Liver (tissue), 9 donors: Measurements from ENCODE around the gene ARPC5. TPM values are rescaled to one million over a fixed set of nuclear protein-coding genes. Genes with fewer than 3 reads are reported as not detected.

Source experiments
- DNase-seq: peaks from one replicate; pipeline ENCODE4 v3.0.0-alpha.2; 2017; ENCODE audit warnings: low spot score
- H3K27ac ChIP-seq, 2 donors: one replicate each; pipeline ENCODE4 v1.7.0; 2013; ENCODE audit warnings: inconsistent platforms in 2 of 2, low read length in 2 of 2, control low read depth in 1 of 2, low read depth in 1 of 2, mild to moderate bottlenecking in 1 of 2
- H3K27me3 ChIP-seq, 4 donors: one replicate each; pipeline versions ENCODE4 v1.6.1 to v1.7.0; 2013; ENCODE audit warnings: low read length in 3 of 4, inconsistent platforms in 1 of 4, mild to moderate bottlenecking in 1 of 4, moderate library complexity in 1 of 4; ENCODE audit not compliant: control insufficient read depth in 4 of 4, insufficient read depth in 4 of 4
- H3K36me3 ChIP-seq, 4 donors: one replicate each; pipeline versions ENCODE4 v1.6.1 to v1.7.0; 2013; ENCODE audit warnings: low read length in 3 of 4, mild to moderate bottlenecking in 3 of 4, low read depth in 1 of 4, moderate library complexity in 1 of 4; ENCODE audit not compliant: control insufficient read depth in 4 of 4, insufficient read depth in 3 of 4
- H3K4me1 ChIP-seq, 4 donors: one replicate each; pipeline versions ENCODE4 v1.6.1 to v1.7.0; 2013; ENCODE audit warnings: low read length in 3 of 4, mild to moderate bottlenecking in 3 of 4, moderate library complexity in 1 of 4; ENCODE audit not compliant: control insufficient read depth in 4 of 4, insufficient read depth in 4 of 4
- H3K4me3 ChIP-seq, 3 donors: one replicate each; pipeline versions ENCODE4 v1.6.1 to v1.7.0; 2013; ENCODE audit warnings: low read length in 3 of 3, control low read depth in 1 of 3, low read depth in 1 of 3, mild to moderate bottlenecking in 1 of 3
- H3K9ac ChIP-seq, 2 donors: one replicate each; pipeline ENCODE4 v1.7.0; 2013; ENCODE audit warnings: low read length in 2 of 2, mild to moderate bottlenecking in 2 of 2, moderate library complexity in 2 of 2, control low read depth in 1 of 2, low read depth in 1 of 2
- H3K9me3 ChIP-seq, 4 donors: one replicate each; pipeline versions ENCODE4 v1.6.1 to v1.7.0; 2013; ENCODE audit warnings: low read length in 3 of 4; ENCODE audit not compliant: control insufficient read depth in 4 of 4
- EGR1 ChIP-seq, 2 donors: IDR thresholded peaks; 2 replicates each; pipeline ENCODE4 v1.6.1; 2016 to 2018; ENCODE audit warnings: antibody characterized with exemption in 2 of 2, low read depth in 2 of 2
- FOXA2 ChIP-seq: IDR thresholded peaks from 2 replicates; pipeline ENCODE4 v1.6.1; 2016; ENCODE audit warnings: antibody characterized with exemption
- GABPA ChIP-seq, 2 donors: IDR thresholded peaks in 1 of 2; conservative IDR thresholded peaks in 1 of 2; 2 replicates each; pipeline ENCODE4 v1.6.1; 2016; ENCODE audit warnings: antibody characterized with exemption in 2 of 2, mild to moderate bottlenecking in 1 of 2, moderate library complexity in 1 of 2
- HNF4A ChIP-seq, 2 donors: conservative IDR thresholded peaks; 2 replicates each; pipeline ENCODE4 v1.6.1; 2016; ENCODE audit warnings: antibody characterized with exemption in 2 of 2, mild to moderate bottlenecking in 2 of 2
- HNF4G ChIP-seq: IDR thresholded peaks from 2 replicates; pipeline ENCODE4 v1.6.1; 2016; ENCODE audit warnings: antibody characterized with exemption
- JUND ChIP-seq, 2 donors: IDR thresholded peaks; 2 replicates each; pipeline ENCODE4 v1.6.1; 2016; ENCODE audit warnings: antibody characterized with exemption in 2 of 2
- MAX ChIP-seq: IDR thresholded peaks from 2 replicates; pipeline ENCODE4 v1.6.1; 2016; ENCODE audit warnings: antibody characterized with exemption
- NR2F2 ChIP-seq: IDR thresholded peaks from 2 replicates; pipeline ENCODE4 v1.6.1; 2016; ENCODE audit warnings: antibody characterized with exemption
- RAD21 ChIP-seq, 2 donors: IDR thresholded peaks; 2 replicates each; pipeline ENCODE4 v1.6.1; 2016; ENCODE audit warnings: antibody characterized with exemption in 2 of 2, mild to moderate bottlenecking in 2 of 2
- SP1 ChIP-seq: IDR thresholded peaks from 2 replicates; pipeline ENCODE4 v1.6.1; 2018; ENCODE audit warnings: antibody characterized with exemption, mild to moderate bottlenecking
- TAF1 ChIP-seq: conservative IDR thresholded peaks from 2 replicates; pipeline ENCODE4 v1.6.1; 2016; ENCODE audit warnings: antibody characterized with exemption, mild to moderate bottlenecking
- YY1 ChIP-seq: IDR thresholded peaks from 2 replicates; pipeline ENCODE4 v1.6.1; 2016; ENCODE audit warnings: antibody characterized with exemption, mild to moderate bottlenecking
- WGBS: extraction: QIAGEN DNeasy Blood & Tissue Kit; methylation state at CpG from one replicate; pipeline ENCODE4 v1.1.7; 2013; 5-methylcytosine and 5-hydroxymethylcytosine counted together
- polyA plus RNA-seq, 2 donors: library from polyadenylated mRNA; stranded (reverse) in 1 of 2; unstranded in 1 of 2; fragments of 200-250 nt in 1 of 2; fragments of >200 nt in 1 of 2; fragmentation: Nextera tagmentation in 1 of 2; extraction: Ambion mirVana in 1 of 2; gene quantifications; one replicate each; pipeline versions ENCODE4 v1.2.1 to v1.2.3, GENCODE V29; 2013 to 2015
- total RNA-seq, 2 donors: library from RNA; depleted of rRNA; stranded (reverse); fragments of >200 nt; gene quantifications; one replicate each; pipeline ENCODE4 v1.2.3, GENCODE V29; 2014
- TF ChIP-seq, protein P1 (sequence below): fragments of 150-350 bp; IDR thresholded peaks from 2 replicates; pipeline ENCODE4 v1.5.1; 2017; ENCODE audit warnings: improper control_type of control experiment, low read depth, low read length; ENCODE audit not compliant: missing input control
- TF ChIP-seq, protein P2 (sequence below): IDR thresholded peaks from 2 replicates; pipeline ENCODE4 v1.6.1; 2016; ENCODE audit warnings: antibody characterized with exemption
- TF ChIP-seq, protein P3 (sequence below): IDR thresholded peaks from 2 replicates; pipeline ENCODE4 v1.6.1; 2016; ENCODE audit warnings: antibody characterized with exemption, mild to moderate bottlenecking
- TF ChIP-seq, protein P4 (sequence below): IDR thresholded peaks from 2 replicates; pipeline ENCODE4 v1.6.1; 2016; ENCODE audit warnings: antibody characterized with exemption
- donor health status: healthy.
- donor health status: healthy.
- donor health status: healthy.
- donor health status: healthy.
- donor health status: healthy.

Gene ARPC5
- total and polyA plus RNA-seq, 4 donors: 34.9 to 67.0 (median 54.3) TPM

DNA sequence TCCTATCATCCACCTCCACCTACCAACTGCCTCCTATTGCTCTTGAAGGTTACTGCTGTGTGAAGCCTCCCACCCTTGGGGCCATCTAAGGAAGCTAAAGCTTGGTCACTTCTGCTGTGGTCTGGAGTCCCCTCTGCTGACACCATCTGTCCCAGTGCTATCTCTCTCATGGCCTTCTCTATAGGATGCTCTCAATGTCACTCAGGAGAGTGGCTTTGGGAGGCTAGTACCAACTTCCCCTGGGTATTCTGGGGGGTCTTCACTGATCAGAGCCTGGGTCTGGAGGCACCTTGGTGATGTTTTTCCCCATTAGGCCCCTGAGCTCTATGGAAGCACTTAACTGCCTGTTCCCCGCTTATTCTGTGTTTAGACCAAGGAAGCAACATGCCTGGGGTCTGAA lies 33.1 kb downstream of the ARPC5 start:
- no peak overlapping the region for H3K4me3 ChIP-seq
- H3K36me3 ChIP-seq: no peaks in the 10 kb centered on the region
- H3K9ac ChIP-seq: no peak overlapping the region
- peaks cover 0 to 7% (median 1%) of the 10 kb centered on the region in 4 donors for H3K4me1 ChIP-seq
- H3K27ac ChIP-seq: no peak overlapping the region
- 98% methylated on average over 1 of the region's 1 CpG for WGBS
- DNase-seq: no peak
- H3K9me3 ChIP-seq: no peaks in the 10 kb centered on the region
- no peaks in the 10 kb centered on the region for H3K27me3 ChIP-seq
- TF ChIP-seq SP1 (no peak), NR2F2 (no peak), JUND (IDR thresholded peaks at IDR 0.05) (no peak), FOXA2 (no peak), YY1 (no peak), HNF4A (conservative IDR thresholded peaks at IDR 0.05) (no peak), GABPA (IDR thresholded peaks at IDR 0.05 in 1 of 2, conservative IDR thresholded peaks at IDR 0.05 in 1 of 2) (no peak), MAX (no peak), HNF4G (no peak), EGR1 (IDR thresholded peaks at IDR 0.05; ENCODE audit: low read depth in 2 of 2) (no peak), TAF1 (no peak), RAD21 (IDR thresholded peaks at IDR 0.05) (no peak)
- TF ChIP-seq, protein P1, sequence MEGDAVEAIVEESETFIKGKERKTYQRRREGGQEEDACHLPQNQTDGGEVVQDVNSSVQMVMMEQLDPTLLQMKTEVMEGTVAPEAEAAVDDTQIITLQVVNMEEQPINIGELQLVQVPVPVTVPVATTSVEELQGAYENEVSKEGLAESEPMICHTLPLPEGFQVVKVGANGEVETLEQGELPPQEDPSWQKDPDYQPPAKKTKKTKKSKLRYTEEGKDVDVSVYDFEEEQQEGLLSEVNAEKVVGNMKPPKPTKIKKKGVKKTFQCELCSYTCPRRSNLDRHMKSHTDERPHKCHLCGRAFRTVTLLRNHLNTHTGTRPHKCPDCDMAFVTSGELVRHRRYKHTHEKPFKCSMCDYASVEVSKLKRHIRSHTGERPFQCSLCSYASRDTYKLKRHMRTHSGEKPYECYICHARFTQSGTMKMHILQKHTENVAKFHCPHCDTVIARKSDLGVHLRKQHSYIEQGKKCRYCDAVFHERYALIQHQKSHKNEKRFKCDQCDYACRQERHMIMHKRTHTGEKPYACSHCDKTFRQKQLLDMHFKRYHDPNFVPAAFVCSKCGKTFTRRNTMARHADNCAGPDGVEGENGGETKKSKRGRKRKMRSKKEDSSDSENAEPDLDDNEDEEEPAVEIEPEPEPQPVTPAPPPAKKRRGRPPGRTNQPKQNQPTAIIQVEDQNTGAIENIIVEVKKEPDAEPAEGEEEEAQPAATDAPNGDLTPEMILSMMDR: no peak
- TF ChIP-seq, protein P2, sequence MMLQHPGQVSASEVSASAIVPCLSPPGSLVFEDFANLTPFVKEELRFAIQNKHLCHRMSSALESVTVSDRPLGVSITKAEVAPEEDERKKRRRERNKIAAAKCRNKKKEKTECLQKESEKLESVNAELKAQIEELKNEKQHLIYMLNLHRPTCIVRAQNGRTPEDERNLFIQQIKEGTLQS: no peak
- TF ChIP-seq, protein P3, sequence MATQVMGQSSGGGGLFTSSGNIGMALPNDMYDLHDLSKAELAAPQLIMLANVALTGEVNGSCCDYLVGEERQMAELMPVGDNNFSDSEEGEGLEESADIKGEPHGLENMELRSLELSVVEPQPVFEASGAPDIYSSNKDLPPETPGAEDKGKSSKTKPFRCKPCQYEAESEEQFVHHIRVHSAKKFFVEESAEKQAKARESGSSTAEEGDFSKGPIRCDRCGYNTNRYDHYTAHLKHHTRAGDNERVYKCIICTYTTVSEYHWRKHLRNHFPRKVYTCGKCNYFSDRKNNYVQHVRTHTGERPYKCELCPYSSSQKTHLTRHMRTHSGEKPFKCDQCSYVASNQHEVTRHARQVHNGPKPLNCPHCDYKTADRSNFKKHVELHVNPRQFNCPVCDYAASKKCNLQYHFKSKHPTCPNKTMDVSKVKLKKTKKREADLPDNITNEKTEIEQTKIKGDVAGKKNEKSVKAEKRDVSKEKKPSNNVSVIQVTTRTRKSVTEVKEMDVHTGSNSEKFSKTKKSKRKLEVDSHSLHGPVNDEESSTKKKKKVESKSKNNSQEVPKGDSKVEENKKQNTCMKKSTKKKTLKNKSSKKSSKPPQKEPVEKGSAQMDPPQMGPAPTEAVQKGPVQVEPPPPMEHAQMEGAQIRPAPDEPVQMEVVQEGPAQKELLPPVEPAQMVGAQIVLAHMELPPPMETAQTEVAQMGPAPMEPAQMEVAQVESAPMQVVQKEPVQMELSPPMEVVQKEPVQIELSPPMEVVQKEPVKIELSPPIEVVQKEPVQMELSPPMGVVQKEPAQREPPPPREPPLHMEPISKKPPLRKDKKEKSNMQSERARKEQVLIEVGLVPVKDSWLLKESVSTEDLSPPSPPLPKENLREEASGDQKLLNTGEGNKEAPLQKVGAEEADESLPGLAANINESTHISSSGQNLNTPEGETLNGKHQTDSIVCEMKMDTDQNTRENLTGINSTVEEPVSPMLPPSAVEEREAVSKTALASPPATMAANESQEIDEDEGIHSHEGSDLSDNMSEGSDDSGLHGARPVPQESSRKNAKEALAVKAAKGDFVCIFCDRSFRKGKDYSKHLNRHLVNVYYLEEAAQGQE: no peak
- TF ChIP-seq, protein P4, sequence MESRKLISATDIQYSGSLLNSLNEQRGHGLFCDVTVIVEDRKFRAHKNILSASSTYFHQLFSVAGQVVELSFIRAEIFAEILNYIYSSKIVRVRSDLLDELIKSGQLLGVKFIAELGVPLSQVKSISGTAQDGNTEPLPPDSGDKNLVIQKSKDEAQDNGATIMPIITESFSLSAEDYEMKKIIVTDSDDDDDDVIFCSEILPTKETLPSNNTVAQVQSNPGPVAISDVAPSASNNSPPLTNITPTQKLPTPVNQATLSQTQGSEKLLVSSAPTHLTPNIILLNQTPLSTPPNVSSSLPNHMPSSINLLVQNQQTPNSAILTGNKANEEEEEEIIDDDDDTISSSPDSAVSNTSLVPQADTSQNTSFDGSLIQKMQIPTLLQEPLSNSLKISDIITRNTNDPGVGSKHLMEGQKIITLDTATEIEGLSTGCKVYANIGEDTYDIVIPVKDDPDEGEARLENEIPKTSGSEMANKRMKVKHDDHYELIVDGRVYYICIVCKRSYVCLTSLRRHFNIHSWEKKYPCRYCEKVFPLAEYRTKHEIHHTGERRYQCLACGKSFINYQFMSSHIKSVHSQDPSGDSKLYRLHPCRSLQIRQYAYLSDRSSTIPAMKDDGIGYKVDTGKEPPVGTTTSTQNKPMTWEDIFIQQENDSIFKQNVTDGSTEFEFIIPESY: no peak

DNA sequence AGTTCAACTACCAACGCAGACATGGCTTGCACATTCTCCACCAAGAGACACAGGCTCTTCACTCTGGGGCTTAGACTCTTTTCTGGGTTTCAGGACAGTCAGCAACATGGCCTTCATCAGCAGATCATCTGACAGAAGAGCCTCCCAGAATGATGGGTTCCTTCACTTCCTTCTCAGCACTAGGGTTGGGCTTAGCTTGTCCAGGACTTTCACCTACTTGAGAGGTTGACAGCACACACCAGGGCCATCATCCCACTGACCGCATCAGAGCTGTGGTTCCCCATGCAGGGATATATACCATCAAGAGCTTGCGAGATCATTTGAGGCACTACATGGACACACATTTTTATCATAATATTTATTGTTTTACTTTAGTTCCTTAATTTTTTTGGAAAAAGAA lies 34.9 kb downstream of the ARPC5 start:
- Histone ChIP-seq H3K4me1 (peaks cover 0 to 7% (median 1%) of the 10 kb centered on the region in 4 donors), H3K4me3 (no peak overlapping the region), H3K27me3 (no peaks in the 10 kb centered on the region), H3K27ac (no peak overlapping the region), H3K9ac (no peak overlapping the region), H3K36me3 (no peaks in the 10 kb centered on the region), H3K9me3 (no peaks in the 10 kb centered on the region)
- 97% methylated on average over 3 of the region's 3 CpGs for whole genome bisulfite sequencing
- TF ChIP-seq HNF4G: no peak
- DNase-seq: no peak
